ENCODE data around the gene HOMER2.

Gene HOMER2

GRCh38 chr15:82963471-82964341 lies 11.2 kb upstream of the HOMER2 start:
- DNase-seq: no peak
- peak overlapping the region; percentile 88 for H3K27ac Mint-ChIP-seq
- H3K36me3 Mint-ChIP-seq (ENCODE audit: low read depth): no peaks in the 10 kb centered on the region
- no peak overlapping the region for H3K4me3 Mint-ChIP-seq
- no peaks in the 10 kb centered on the region for H3K4me1 Mint-ChIP-seq
- no peaks in the 10 kb centered on the region for H3K9me3 Mint-ChIP-seq
- H3K27me3 Mint-ChIP-seq (ENCODE audit: low read depth, poor library complexity): no peaks in the 10 kb centered on the region
- no peak for TF ChIP-seq CTCF (IDR thresholded peaks at IDR 0.05)

GRCh38 chr15:82960766-82961165 lies 8.2 kb upstream of the HOMER2 start:
- no peak for DNase-seq
- H3K27me3 Mint-ChIP-seq (ENCODE audit: low read depth, poor library complexity): peaks cover 13% of the 10 kb centered on the region
- H3K9me3 Mint-ChIP-seq: no peaks in the 10 kb centered on the region
- H3K4me1 Mint-ChIP-seq: no peaks in the 10 kb centered on the region
- H3K36me3 Mint-ChIP-seq (ENCODE audit: low read depth): no peaks in the 10 kb centered on the region
- no peak overlapping the region for H3K27ac Mint-ChIP-seq
- no peak for TF ChIP-seq CTCF (IDR thresholded peaks at IDR 0.05)
- no peak overlapping the region for H3K4me3 Mint-ChIP-seq

- H3K27ac Mint-ChIP-seq: no peak overlapping the region
- no peaks in the 10 kb centered on the region for H3K4me1 Mint-ChIP-seq
- no peak for DNase-seq
- no peaks in the 10 kb centered on the region for H3K36me3 Mint-ChIP-seq (ENCODE audit: low read depth)
- peaks cover 14% of the 10 kb centered on the region for H3K27me3 Mint-ChIP-seq (ENCODE audit: low read depth, poor library complexity)
- no peak for TF ChIP-seq CTCF (IDR thresholded peaks at IDR 0.05)
- no peak overlapping the region for H3K4me3 Mint-ChIP-seq
- H3K9me3 Mint-ChIP-seq: no peaks in the 10 kb centered on the region
Measured at GRCh38 chr15:82959423-82959822, 6.9 kb upstream of the HOMER2 start.

- no peak for DNase-seq
Measured at GRCh38 chr15:82958638-82959037, 6.1 kb upstream of the HOMER2 start.

GRCh38 chr15:82951472-82952157 lies 905 bp downstream of the HOMER2 start:
- peaks cover 14% of the 10 kb centered on the region for H3K27me3 Mint-ChIP-seq (ENCODE audit: low read depth, poor library complexity)
- no peak overlapping the region for H3K27ac Mint-ChIP-seq
- peaks cover 12% of the 10 kb centered on the region for H3K4me1 Mint-ChIP-seq
- no peaks in the 10 kb centered on the region for H3K9me3 Mint-ChIP-seq
- no peak for TF ChIP-seq CTCF (IDR thresholded peaks at IDR 0.05)
- no peak overlapping the region for H3K4me3 Mint-ChIP-seq
- peaks cover under 1% of the 10 kb centered on the region for H3K36me3 Mint-ChIP-seq (ENCODE audit: low read depth)
- DNase-seq: no peak

More at GRCh38 chr15:82958638-82959037, 6.1 kb upstream of the HOMER2 start:
- Mint-ChIP-seq H3K4me3 (no peak overlapping the region), H3K27me3 (ENCODE audit: low read depth, poor library complexity) (peaks cover 14% of the 10 kb centered on the region), H3K4me1 (no peaks in the 10 kb centered on the region), H3K27ac (no peak overlapping the region), H3K36me3 (ENCODE audit: low read depth) (no peaks in the 10 kb centered on the region), H3K9me3 (no peaks in the 10 kb centered on the region)
- no peak for TF ChIP-seq CTCF (IDR thresholded peaks at IDR 0.05)

Measured in nephron progenitor cell (in vitro differentiated cells).